Measurements from ENCODE around the gene SNX13. TPM values are rescaled to one million over a fixed set of nuclear protein-coding genes. Genes with fewer than 3 reads are reported as not detected.

SNX13 gene
- total RNA-seq, 4 donors from 2014 or later: 59.2 to 88.4 (median 68.9) TPM

DNA sequence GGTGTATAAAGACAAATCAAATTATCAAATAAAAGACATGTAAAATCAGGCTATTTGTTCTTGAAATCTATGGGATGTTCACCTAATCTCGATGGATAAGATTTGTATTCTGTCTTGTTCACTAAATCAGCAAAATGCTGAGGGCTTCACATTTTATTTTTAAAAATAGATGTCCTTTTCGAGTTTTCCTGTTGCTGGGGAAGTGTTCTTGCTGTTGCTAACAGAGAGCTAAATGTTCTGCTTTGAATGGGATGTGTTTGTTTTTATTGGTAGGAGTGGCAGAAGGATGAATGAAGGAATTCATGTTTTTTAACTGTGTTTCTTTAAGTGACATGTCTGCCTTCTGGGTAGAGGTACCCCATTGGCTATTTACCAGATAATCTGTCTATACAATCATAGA is 7.3 kb upstream of the SNX13 start:
- no peak for ATAC-seq (ENCODE audit: low FRiP score)

DNA sequence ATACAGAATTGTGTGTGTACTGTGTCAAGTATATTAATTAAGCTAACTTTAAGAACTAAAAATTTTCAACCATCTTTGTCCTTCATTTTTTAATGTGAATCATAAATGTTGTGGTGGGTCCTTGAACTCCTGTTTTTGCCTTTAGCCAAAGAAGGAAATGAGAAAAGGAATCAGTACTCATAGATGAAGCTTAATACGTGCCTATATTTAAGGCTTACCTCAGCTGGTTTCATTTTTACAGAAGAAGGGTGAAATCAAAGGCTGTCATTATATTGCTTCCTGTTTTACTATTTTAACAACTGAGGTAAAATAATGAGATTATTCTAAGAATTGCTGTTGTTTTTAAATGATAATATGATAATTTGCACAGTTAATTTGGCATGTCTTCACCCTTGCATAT is 6.3 kb upstream of the SNX13 start:
- ATAC-seq (ENCODE audit: low FRiP score): no peak
- DNase-seq (ENCODE audit: low spot score): no peak
- TF ChIP-seq, protein P1, sequence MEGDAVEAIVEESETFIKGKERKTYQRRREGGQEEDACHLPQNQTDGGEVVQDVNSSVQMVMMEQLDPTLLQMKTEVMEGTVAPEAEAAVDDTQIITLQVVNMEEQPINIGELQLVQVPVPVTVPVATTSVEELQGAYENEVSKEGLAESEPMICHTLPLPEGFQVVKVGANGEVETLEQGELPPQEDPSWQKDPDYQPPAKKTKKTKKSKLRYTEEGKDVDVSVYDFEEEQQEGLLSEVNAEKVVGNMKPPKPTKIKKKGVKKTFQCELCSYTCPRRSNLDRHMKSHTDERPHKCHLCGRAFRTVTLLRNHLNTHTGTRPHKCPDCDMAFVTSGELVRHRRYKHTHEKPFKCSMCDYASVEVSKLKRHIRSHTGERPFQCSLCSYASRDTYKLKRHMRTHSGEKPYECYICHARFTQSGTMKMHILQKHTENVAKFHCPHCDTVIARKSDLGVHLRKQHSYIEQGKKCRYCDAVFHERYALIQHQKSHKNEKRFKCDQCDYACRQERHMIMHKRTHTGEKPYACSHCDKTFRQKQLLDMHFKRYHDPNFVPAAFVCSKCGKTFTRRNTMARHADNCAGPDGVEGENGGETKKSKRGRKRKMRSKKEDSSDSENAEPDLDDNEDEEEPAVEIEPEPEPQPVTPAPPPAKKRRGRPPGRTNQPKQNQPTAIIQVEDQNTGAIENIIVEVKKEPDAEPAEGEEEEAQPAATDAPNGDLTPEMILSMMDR (IDR thresholded peaks at IDR 0.05): no peak

More for the DNA sequence above, 7.3 kb upstream of the SNX13 start:
- TF ChIP-seq, protein P1 (IDR thresholded peaks at IDR 0.05): no peak
- DNase-seq (ENCODE audit: low spot score): no peak

DNA sequence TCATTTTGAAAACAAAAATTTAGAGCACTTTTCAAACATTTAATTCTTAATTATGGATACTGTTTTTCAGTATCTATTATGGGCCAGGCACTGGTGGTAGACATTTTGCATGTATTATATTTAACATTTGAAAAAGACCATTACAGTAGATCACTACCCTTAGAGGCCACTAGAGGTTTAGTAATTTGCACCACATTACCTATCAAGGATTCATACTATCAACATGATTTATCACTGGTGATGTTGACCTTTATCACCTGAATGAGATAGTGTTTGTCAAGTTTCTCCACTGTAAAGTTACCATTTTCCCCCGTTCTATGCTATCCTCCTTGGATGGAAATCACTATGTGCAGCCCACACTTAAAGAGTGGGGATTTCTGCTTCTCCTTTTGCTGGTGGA is 4.4 kb upstream of the SNX13 start:
- DNase-seq (ENCODE audit: low spot score) (no peak), ATAC-seq (ENCODE audit: low FRiP score) (no peak)
- TF ChIP-seq, protein P1 (IDR thresholded peaks at IDR 0.05): no peak

DNA sequence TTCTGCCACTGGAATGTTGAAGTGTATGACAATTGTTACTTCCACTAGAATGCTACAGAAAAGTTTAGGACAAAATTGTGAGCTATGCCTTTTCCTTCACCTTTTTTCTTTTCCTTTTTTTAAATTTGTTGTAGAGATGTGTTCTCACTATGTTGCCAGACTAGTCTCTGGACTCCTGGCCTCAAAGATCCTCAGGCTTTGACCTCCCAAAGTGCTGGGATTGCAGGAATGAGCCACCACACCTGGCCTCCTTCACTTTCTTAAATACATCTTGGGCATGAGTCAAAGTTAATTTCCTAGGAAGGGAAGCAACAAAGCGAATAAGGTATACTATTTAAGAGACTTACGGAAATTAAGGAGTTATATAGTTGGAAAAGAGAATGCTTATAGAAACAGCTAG is 2.7 kb upstream of the SNX13 start:
- ATAC-seq (ENCODE audit: low FRiP score) (no peak), DNase-seq (ENCODE audit: low spot score) (no peak)
- TF ChIP-seq, protein P1 (IDR thresholded peaks at IDR 0.05): no peak

DNA sequence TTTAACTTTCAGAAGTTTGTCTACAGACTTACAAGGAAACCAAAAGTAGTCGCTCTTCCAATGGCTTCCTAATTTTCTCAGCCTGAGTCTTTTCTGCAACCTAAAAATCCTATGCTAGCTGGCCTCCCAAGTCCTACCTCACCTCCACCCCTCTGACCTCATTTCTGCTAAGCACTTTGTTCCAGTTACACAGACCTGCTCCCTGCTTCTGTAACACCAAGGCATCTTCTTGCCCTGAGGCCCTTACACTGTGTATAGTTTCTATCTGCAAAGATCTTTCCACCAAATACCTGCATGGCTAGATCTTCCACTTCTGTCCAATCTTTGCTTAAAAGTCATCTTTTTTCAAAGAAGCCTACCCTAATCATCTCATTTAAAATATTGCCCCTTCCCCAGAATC is 1.9 kb upstream of the SNX13 start:
- DNase-seq (ENCODE audit: low spot score) (no peak), ATAC-seq (ENCODE audit: low FRiP score) (no peak)
- TF ChIP-seq, protein P1 (IDR thresholded peaks at IDR 0.05): no peak

DNA sequence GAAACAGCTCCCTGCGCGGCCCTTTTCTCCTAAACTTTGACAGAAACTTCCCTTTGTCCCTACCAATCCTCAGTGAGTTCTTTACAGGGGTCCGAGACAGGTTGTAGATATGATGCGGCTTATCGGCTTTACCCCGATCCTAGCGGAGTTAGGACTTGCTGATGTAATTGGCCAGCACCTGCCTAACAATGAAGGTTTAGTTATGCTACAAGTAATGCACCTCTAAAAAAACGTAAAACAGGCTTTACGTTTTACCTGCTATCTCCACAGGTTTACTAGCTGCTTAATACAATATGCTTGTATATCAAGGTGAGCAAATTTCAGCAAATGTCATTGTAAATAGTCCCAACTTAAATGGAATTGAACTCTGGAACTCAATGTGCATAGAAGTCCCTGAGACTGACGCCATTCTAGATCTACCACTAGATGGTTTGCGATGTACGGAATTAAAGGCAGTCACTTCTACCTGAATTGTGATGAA is 697 bp upstream of the SNX13 start:
- DNase-seq (ENCODE audit: low spot score) (no peak), ATAC-seq (ENCODE audit: low FRiP score) (no peak)
- TF ChIP-seq, protein P1 (IDR thresholded peaks at IDR 0.05): no peak

DNA sequence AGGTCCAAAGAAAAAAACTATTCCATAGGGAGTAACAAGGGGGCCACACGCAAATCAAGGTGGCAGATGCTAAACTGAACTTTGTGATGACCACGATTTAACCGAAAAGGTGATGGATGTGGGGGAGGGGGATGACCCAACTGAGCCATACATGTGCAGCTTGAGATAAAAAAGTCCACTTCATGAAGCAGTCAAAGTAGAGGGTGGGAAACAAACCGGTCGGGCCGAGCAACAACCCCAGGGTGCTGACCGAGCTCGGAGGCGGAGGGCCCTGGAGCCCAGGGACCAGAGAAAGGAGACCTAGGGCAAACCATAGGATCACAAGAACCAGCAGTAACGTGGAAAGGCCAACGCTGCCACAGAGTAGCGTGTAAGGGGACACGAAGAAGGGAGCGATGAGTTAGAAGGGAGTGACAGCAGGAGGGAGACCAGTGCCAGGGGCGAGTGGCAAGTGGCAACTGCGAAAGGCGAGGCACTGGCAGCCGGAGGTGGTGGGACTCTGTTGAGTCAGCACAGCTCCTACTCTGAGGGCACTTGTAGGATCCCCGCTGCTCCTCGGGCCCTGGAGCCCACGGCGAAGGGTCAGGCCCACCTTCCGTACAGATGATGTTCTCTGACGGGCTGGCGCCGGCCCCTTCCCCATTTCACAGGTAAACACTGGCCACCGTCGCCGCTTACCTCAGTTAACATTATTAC is 540 bp downstream of the SNX13 start:
- ATAC-seq (ENCODE audit: low FRiP score) (peak; percentile 73), DNase-seq (ENCODE audit: low spot score) (peak; percentile 26)
- TF ChIP-seq, protein P1 (IDR thresholded peaks at IDR 0.05): no peak
